ENCODE results near the gene SYNJ2.

Gene SYNJ2

GRCh38 chr6:158048589-158048988 lies 66.9 kb downstream of the SYNJ2 start:
- Histone ChIP-seq H3K4me1 (ENCODE audit: insufficient read depth, insufficient read length) (peaks cover 6% of the 10 kb centered on the region), H3K36me3 (ENCODE audit: insufficient read depth, insufficient read length, low read length) (peaks cover 14% of the 10 kb centered on the region), H3K9me3 (ENCODE audit: insufficient read depth, low read length) (no peaks in the 10 kb centered on the region), H3K27me3 (ENCODE audit: insufficient read depth, insufficient read length) (no peaks in the 10 kb centered on the region), H3K4me3 (ENCODE audit: insufficient read length, low read depth) (no peak overlapping the region), H3K9ac (ENCODE audit: insufficient read length, low read depth) (no peak overlapping the region)
- TF ChIP-seq SUZ12 (IDR thresholded peaks at IDR 0.05; ENCODE audit: extremely low read depth, insufficient read depth, insufficient read length) (no peak), ZNF274 (IDR thresholded peaks at IDR 0.05; ENCODE audit: low read depth, low read length) (no peak), YY1 (IDR thresholded peaks at IDR 0.05; ENCODE audit: insufficient read depth, insufficient read length) (no peak)
- DNase-seq (ENCODE audit: low read depth, low spot score): no peak

GRCh38 chr6:158049055-158050028 lies 67.7 kb downstream of the SYNJ2 start:
- peaks cover 6% of the 10 kb centered on the region for H3K4me1 ChIP-seq (ENCODE audit: insufficient read depth, insufficient read length)
- H3K4me3 ChIP-seq (ENCODE audit: insufficient read length, low read depth): no peak overlapping the region
- no peaks in the 10 kb centered on the region for H3K9me3 ChIP-seq (ENCODE audit: insufficient read depth, low read length)
- H3K9ac ChIP-seq (ENCODE audit: insufficient read length, low read depth): no peak overlapping the region
- TF ChIP-seq ZNF274 (IDR thresholded peaks at IDR 0.05; ENCODE audit: low read depth, low read length) (no peak), YY1 (IDR thresholded peaks at IDR 0.05; ENCODE audit: insufficient read depth, insufficient read length) (no peak), SUZ12 (IDR thresholded peaks at IDR 0.05; ENCODE audit: extremely low read depth, insufficient read depth, insufficient read length) (no peak)
- H3K27me3 ChIP-seq (ENCODE audit: insufficient read depth, insufficient read length): no peaks in the 10 kb centered on the region
- peaks cover 10% of the 10 kb centered on the region for H3K36me3 ChIP-seq (ENCODE audit: insufficient read depth, insufficient read length, low read length)
- no peak for DNase-seq (ENCODE audit: low read depth, low spot score)

GRCh38 chr6:158050107-158050735 lies 68.6 kb downstream of the SYNJ2 start:
- Histone ChIP-seq H3K4me1 (ENCODE audit: insufficient read depth, insufficient read length) (peaks cover 6% of the 10 kb centered on the region), H3K4me3 (ENCODE audit: insufficient read length, low read depth) (no peak overlapping the region), H3K9ac (ENCODE audit: insufficient read length, low read depth) (no peak overlapping the region), H3K9me3 (ENCODE audit: insufficient read depth, low read length) (no peaks in the 10 kb centered on the region), H3K27me3 (ENCODE audit: insufficient read depth, insufficient read length) (no peaks in the 10 kb centered on the region), H3K36me3 (ENCODE audit: insufficient read depth, insufficient read length, low read length) (peaks cover 12% of the 10 kb centered on the region)
- TF ChIP-seq SUZ12 (IDR thresholded peaks at IDR 0.05; ENCODE audit: extremely low read depth, insufficient read depth, insufficient read length) (no peak), YY1 (IDR thresholded peaks at IDR 0.05; ENCODE audit: insufficient read depth, insufficient read length) (no peak), ZNF274 (IDR thresholded peaks at IDR 0.05; ENCODE audit: low read depth, low read length) (no peak)
- DNase-seq (ENCODE audit: low read depth, low spot score): no peak

- Histone ChIP-seq H3K4me3 (ENCODE audit: insufficient read length, low read depth) (no peak overlapping the region), H3K9ac (ENCODE audit: insufficient read length, low read depth) (no peak overlapping the region), H3K9me3 (ENCODE audit: insufficient read depth, low read length) (no peaks in the 10 kb centered on the region), H3K36me3 (ENCODE audit: insufficient read depth, insufficient read length, low read length) (peaks cover 12% of the 10 kb centered on the region), H3K27me3 (ENCODE audit: insufficient read depth, insufficient read length) (no peaks in the 10 kb centered on the region), H3K4me1 (ENCODE audit: insufficient read depth, insufficient read length) (peaks cover 6% of the 10 kb centered on the region)
- DNase-seq (ENCODE audit: low read depth, low spot score): no peak
- TF ChIP-seq SUZ12 (IDR thresholded peaks at IDR 0.05; ENCODE audit: extremely low read depth, insufficient read depth, insufficient read length): no peak
- no peak for TF ChIP-seq ZNF274 (IDR thresholded peaks at IDR 0.05; ENCODE audit: low read depth, low read length)
- TF ChIP-seq YY1 (IDR thresholded peaks at IDR 0.05; ENCODE audit: insufficient read depth, insufficient read length): no peak
These were observed 69.3 kb downstream of the SYNJ2 start for GRCh38 chr6:158050955-158051354.

- H3K9me3 ChIP-seq (ENCODE audit: insufficient read depth, low read length): no peaks in the 10 kb centered on the region
- no peak for TF ChIP-seq ZNF274 (IDR thresholded peaks at IDR 0.05; ENCODE audit: low read depth, low read length)
- no peak for TF ChIP-seq SUZ12 (IDR thresholded peaks at IDR 0.05; ENCODE audit: extremely low read depth, insufficient read depth, insufficient read length)
- no peak for TF ChIP-seq YY1 (IDR thresholded peaks at IDR 0.05; ENCODE audit: insufficient read depth, insufficient read length)
- no peaks in the 10 kb centered on the region for H3K27me3 ChIP-seq (ENCODE audit: insufficient read depth, insufficient read length)
- no peak overlapping the region for H3K9ac ChIP-seq (ENCODE audit: insufficient read length, low read depth)
- DNase-seq (ENCODE audit: low read depth, low spot score): no peak
- H3K36me3 ChIP-seq (ENCODE audit: insufficient read depth, insufficient read length, low read length): peaks cover 12% of the 10 kb centered on the region
- peaks cover 6% of the 10 kb centered on the region for H3K4me1 ChIP-seq (ENCODE audit: insufficient read depth, insufficient read length)
- H3K4me3 ChIP-seq (ENCODE audit: insufficient read length, low read depth): no peak overlapping the region
These were observed 70.3 kb downstream of the SYNJ2 start for GRCh38 chr6:158051968-158052367.

GRCh38 chr6:158053377-158054313 lies 72.0 kb downstream of the SYNJ2 start:
- Histone ChIP-seq H3K4me1 (ENCODE audit: insufficient read depth, insufficient read length) (peaks cover 6% of the 10 kb centered on the region), H3K4me3 (ENCODE audit: insufficient read length, low read depth) (no peak overlapping the region), H3K9ac (ENCODE audit: insufficient read length, low read depth) (no peak overlapping the region), H3K36me3 (ENCODE audit: insufficient read depth, insufficient read length, low read length) (peaks cover 6% of the 10 kb centered on the region), H3K9me3 (ENCODE audit: insufficient read depth, low read length) (no peaks in the 10 kb centered on the region), H3K27me3 (ENCODE audit: insufficient read depth, insufficient read length) (no peaks in the 10 kb centered on the region)
- DNase-seq (ENCODE audit: low read depth, low spot score): no peak
- TF ChIP-seq ZNF274 (IDR thresholded peaks at IDR 0.05; ENCODE audit: low read depth, low read length) (no peak), YY1 (IDR thresholded peaks at IDR 0.05; ENCODE audit: insufficient read depth, insufficient read length) (no peak), SUZ12 (IDR thresholded peaks at IDR 0.05; ENCODE audit: extremely low read depth, insufficient read depth, insufficient read length) (no peak)

Measured in NT2/D1 (cell line).